HCT116 (cell line): ENCODE measurements around the gene SLBP.

Source experiments
- EGR1 ChIP-seq: IDR thresholded peaks from 2 replicates; pipeline ENCODE4 v1.6.1; 2012; ENCODE audit warnings: low read depth
- EZH2 ChIP-seq: fragments of 200-600 bp; sonication (generic); IDR thresholded peaks from 2 replicates; pipeline ENCODE4 v1.6.1; 2017; ENCODE audit warnings: antibody characterized with exemption, mixed run types
- EZH2phosphoT487 ChIP-seq: fragments of 200-600 bp; IDR thresholded peaks from 2 replicates; pipeline ENCODE4 v1.6.1; 2018; ENCODE audit warnings: antibody characterized with exemption, borderline replicate concordance
- POLR2A ChIP-seq: IDR thresholded peaks from 2 replicates; pipeline ENCODE4 v1.7.0; 2011; ENCODE audit warnings: borderline replicate concordance; ENCODE audit not compliant: insufficient read depth, insufficient read length; ENCODE audit errors: extremely low read depth
- POLR2AphosphoS5 ChIP-seq: IDR thresholded peaks from 2 replicates; pipeline ENCODE4 v1.6.1; 2011; ENCODE audit warnings: mild to moderate bottlenecking, low read depth, low read length, moderate library complexity
- RAD21 ChIP-seq: IDR thresholded peaks from 2 replicates; pipeline ENCODE4 v1.6.1; 2012; ENCODE audit warnings: low read depth, mild to moderate bottlenecking
- YY1 ChIP-seq: IDR thresholded peaks from 2 replicates; pipeline ENCODE4 v1.6.1; 2011; ENCODE audit warnings: low read length, low read depth, moderate library complexity, mild to moderate bottlenecking; ENCODE audit not compliant: insufficient replicate concordance; ENCODE audit errors: extremely low read depth
- TF ChIP-seq, protein P1 (sequence below): IDR thresholded peaks from 2 replicates; pipeline ENCODE4 v1.6.1; 2012; ENCODE audit warnings: low read depth
- TF ChIP-seq, protein P2 (sequence below), 3 experiments: fragments of 200-600 bp in 1 of 3; sonication (generic) in 1 of 3; IDR thresholded peaks in 2 of 3; conservative IDR thresholded peaks in 1 of 3; 2 replicates each; pipeline ENCODE4 v1.5.1; 2012 to 2017; ENCODE audit warnings: low read depth in 2 of 3, low read length in 2 of 3, antibody characterized with exemption in 1 of 3, borderline replicate concordance in 1 of 3, control low read depth in 1 of 3, mild to moderate bottlenecking in 1 of 3, mixed read lengths in 1 of 3, mixed run types in 1 of 3, moderate library complexity in 1 of 3; ENCODE audit not compliant: insufficient read depth in 1 of 3

DNA sequence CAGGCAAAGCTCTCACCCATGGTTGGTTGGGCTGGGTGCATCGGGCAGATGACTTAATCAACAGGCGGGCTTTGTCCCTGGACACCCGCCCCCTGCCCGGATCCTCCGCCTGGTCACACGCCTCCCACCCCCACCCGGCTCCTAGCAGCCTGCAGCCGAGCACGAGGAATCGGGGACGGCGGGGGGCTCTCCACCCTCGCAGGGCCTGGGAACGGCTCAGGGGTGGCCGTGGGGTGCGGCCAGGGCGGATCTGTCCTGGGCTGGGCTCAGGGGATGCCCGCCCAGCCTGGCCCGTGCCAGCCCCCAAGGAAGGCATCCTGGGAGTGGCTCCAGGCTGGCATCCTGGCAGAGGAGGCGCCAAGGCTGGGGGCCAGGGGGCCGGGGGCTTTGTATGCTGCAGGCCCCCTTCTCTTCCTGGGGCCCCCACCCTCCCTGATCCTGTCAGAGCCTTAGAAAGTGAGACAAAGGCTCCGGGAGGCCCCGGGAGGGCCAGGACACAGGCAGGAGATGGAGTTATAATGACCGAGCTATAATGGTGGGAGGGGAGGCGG, 48.5 kb upstream of the SLBP start:
- TF ChIP-seq POLR2A = no peak
- no peak for TF ChIP-seq EZH2phosphoT487
- TF ChIP-seq EGR1 = no peak
- TF ChIP-seq, protein P1, sequence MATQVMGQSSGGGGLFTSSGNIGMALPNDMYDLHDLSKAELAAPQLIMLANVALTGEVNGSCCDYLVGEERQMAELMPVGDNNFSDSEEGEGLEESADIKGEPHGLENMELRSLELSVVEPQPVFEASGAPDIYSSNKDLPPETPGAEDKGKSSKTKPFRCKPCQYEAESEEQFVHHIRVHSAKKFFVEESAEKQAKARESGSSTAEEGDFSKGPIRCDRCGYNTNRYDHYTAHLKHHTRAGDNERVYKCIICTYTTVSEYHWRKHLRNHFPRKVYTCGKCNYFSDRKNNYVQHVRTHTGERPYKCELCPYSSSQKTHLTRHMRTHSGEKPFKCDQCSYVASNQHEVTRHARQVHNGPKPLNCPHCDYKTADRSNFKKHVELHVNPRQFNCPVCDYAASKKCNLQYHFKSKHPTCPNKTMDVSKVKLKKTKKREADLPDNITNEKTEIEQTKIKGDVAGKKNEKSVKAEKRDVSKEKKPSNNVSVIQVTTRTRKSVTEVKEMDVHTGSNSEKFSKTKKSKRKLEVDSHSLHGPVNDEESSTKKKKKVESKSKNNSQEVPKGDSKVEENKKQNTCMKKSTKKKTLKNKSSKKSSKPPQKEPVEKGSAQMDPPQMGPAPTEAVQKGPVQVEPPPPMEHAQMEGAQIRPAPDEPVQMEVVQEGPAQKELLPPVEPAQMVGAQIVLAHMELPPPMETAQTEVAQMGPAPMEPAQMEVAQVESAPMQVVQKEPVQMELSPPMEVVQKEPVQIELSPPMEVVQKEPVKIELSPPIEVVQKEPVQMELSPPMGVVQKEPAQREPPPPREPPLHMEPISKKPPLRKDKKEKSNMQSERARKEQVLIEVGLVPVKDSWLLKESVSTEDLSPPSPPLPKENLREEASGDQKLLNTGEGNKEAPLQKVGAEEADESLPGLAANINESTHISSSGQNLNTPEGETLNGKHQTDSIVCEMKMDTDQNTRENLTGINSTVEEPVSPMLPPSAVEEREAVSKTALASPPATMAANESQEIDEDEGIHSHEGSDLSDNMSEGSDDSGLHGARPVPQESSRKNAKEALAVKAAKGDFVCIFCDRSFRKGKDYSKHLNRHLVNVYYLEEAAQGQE = no peak
- no peak for TF ChIP-seq YY1
- no peak for TF ChIP-seq EZH2
- TF ChIP-seq, protein P2, sequence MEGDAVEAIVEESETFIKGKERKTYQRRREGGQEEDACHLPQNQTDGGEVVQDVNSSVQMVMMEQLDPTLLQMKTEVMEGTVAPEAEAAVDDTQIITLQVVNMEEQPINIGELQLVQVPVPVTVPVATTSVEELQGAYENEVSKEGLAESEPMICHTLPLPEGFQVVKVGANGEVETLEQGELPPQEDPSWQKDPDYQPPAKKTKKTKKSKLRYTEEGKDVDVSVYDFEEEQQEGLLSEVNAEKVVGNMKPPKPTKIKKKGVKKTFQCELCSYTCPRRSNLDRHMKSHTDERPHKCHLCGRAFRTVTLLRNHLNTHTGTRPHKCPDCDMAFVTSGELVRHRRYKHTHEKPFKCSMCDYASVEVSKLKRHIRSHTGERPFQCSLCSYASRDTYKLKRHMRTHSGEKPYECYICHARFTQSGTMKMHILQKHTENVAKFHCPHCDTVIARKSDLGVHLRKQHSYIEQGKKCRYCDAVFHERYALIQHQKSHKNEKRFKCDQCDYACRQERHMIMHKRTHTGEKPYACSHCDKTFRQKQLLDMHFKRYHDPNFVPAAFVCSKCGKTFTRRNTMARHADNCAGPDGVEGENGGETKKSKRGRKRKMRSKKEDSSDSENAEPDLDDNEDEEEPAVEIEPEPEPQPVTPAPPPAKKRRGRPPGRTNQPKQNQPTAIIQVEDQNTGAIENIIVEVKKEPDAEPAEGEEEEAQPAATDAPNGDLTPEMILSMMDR (IDR thresholded peaks at IDR 0.05 in 2 of 3, conservative IDR thresholded peaks at IDR 0.05 in 1 of 3; ENCODE audit: borderline replicate concordance in 1 of 3, insufficient read depth in 1 of 3, low read depth in 2 of 3, low read length in 2 of 3) = no peak
- TF ChIP-seq RAD21 = no peak
- no peak for TF ChIP-seq POLR2AphosphoS5
